ENCODE data around the gene ZFP64. TPM values are rescaled to one million over a fixed set of nuclear protein-coding genes. Genes with fewer than 3 reads are reported as not detected.
"Not testable (repeated sequence)": the region's sequence is repeated elsewhere in the genome, so short reads cannot be mapped to it uniquely, and the experiment has no call there.

ZFP64 gene
- total RNA-seq (10 to 100 TPM; 11.6 to 12.6 TPM), polyA plus RNA-seq (10 to 100 TPM in 1 of 3 donors, 1 to 10 TPM in 2; 6.0 to 10.1 (median 7.1) TPM), total RNA-seq (3.4 to 12.7 (median 9.3) reads per million in 6 experiments)

- H3K4me1 Mint-ChIP-seq, result peaks cover 7 to 26% (median 25%) of the 10 kb centered on the region in 4 donors
- DNase-seq (peak; percentile 54 to 86 (median 74)), ATAC-seq (peak; percentile 79 to 82)
- peak within 1 kb of the TSS; percentile 90 to 96 (median 92) for H3K4me3 Mint-ChIP-seq
- peaks cover 0 to 9% (median 6%) of the 10 kb centered on the region in 3 donors for H3K36me3 Mint-ChIP-seq
- POLR2A ChIA-PET, result interaction anchor here (0.6 to 2.4 kb wide), 14 partner anchors 9 to 1652 kb away, joined by 3 to 7 read pairs (median 4); partner anchors contain the start of genes ADNP, DPM1 and MOCS3
- H3K27ac Mint-ChIP-seq, result peak within 1 kb of the TSS; percentile 87 to 98 (median 96)
- no peaks in the 10 kb centered on the region for H3K27me3 Mint-ChIP-seq
- no peaks in the 10 kb centered on the region for H3K9me3 Mint-ChIP-seq
These were observed at the start of gene ZFP64 for GRCh38 chr20:52191132-52191915. TSS of gene ZFP64 (minus strand) at chr20:52191779. CDS start at chr20:52191636, 143 bp downstream.

- H3K4me1 Mint-ChIP-seq, result peaks cover 0 to 4% (median under 1%) of the 10 kb centered on the region in 4 donors
- no peak overlapping the region for H3K4me3 Mint-ChIP-seq
- H3K9me3 Mint-ChIP-seq, result no peaks in the 10 kb centered on the region
- no peaks in the 10 kb centered on the region for H3K36me3 Mint-ChIP-seq
- ATAC-seq (no peak), DNase-seq (no peak)
- no peak overlapping the region for H3K27ac Mint-ChIP-seq
- peaks cover 0 to 8% (median 0%) of the 10 kb centered on the region in 5 donors for H3K27me3 Mint-ChIP-seq
- POLR2A ChIA-PET, result no interaction called here
These were observed 49.2 kb upstream of the ZFP64 start for GRCh38 chr20:52240802-52241201.

- Mint-ChIP-seq H3K27me3 (peaks cover 0 to 8% (median 2%) of the 10 kb centered on the region in 5 donors), H3K27ac (no peak overlapping the region), H3K36me3 (no peaks in the 10 kb centered on the region), H3K4me3 (no peak overlapping the region), H3K9me3 (no peaks in the 10 kb centered on the region), H3K4me1 (peaks cover 0 to 1% (median 0%) of the 10 kb centered on the region in 4 donors)
- ATAC-seq (no peak), DNase-seq (no peak)
- POLR2A ChIA-PET, result no interaction called here
These were observed 47.5 kb upstream of the ZFP64 start for GRCh38 chr20:52239102-52239501.

- ATAC-seq, result no peak
These were observed 44.7 kb upstream of the ZFP64 start for GRCh38 chr20:52236292-52236691.

GRCh38 chr20:52235129-52235528 lies 43.5 kb upstream of the ZFP64 start:
- H3K9me3 Mint-ChIP-seq, result no peaks in the 10 kb centered on the region
- H3K4me3 Mint-ChIP-seq, result no peak overlapping the region
- H3K27ac Mint-ChIP-seq, result no peak overlapping the region
- no peaks in the 10 kb centered on the region for H3K36me3 Mint-ChIP-seq
- H3K4me1 Mint-ChIP-seq, result no peaks in the 10 kb centered on the region
- peaks cover 0 to 10% (median 5%) of the 10 kb centered on the region in 5 donors for H3K27me3 Mint-ChIP-seq
- POLR2A ChIA-PET, result no interaction called here
- ATAC-seq, result no peak
- no peak for DNase-seq

More at GRCh38 chr20:52236292-52236691, 44.7 kb upstream of the ZFP64 start:
- no peak for DNase-seq
- H3K4me1 Mint-ChIP-seq, result no peaks in the 10 kb centered on the region
- H3K27me3 Mint-ChIP-seq, result peaks cover 0 to 10% (median 5%) of the 10 kb centered on the region in 5 donors
- H3K27ac Mint-ChIP-seq, result no peak overlapping the region
- no peaks in the 10 kb centered on the region for H3K36me3 Mint-ChIP-seq
- POLR2A ChIA-PET, result no interaction called here
- no peaks in the 10 kb centered on the region for H3K9me3 Mint-ChIP-seq
- H3K4me3 Mint-ChIP-seq, result no peak overlapping the region

GRCh38 chr20:52234302-52235045 lies 42.9 kb upstream of the ZFP64 start:
- H3K27ac Mint-ChIP-seq, result no peak overlapping the region
- H3K27me3 Mint-ChIP-seq, result peaks cover 0 to 10% (median 5%) of the 10 kb centered on the region in 5 donors
- H3K4me1 Mint-ChIP-seq, result no peaks in the 10 kb centered on the region
- DNase-seq (no peak), ATAC-seq (no peak)
- POLR2A ChIA-PET, result no interaction called here
- no peaks in the 10 kb centered on the region for H3K9me3 Mint-ChIP-seq
- H3K36me3 Mint-ChIP-seq, result no peaks in the 10 kb centered on the region
- no peak overlapping the region for H3K4me3 Mint-ChIP-seq

GRCh38 chr20:52231230-52231746 lies 39.7 kb upstream of the ZFP64 start:
- Mint-ChIP-seq H3K27me3 (peaks cover 5 to 16% (median 13%) of the 10 kb centered on the region in 5 donors), H3K4me3 (no peak overlapping the region), H3K9me3 (no peaks in the 10 kb centered on the region), H3K36me3 (no peaks in the 10 kb centered on the region), H3K27ac (no peak overlapping the region), H3K4me1 (peaks cover 0 to 2% (median 0%) of the 10 kb centered on the region in 4 donors)
- POLR2A ChIA-PET, result no interaction called here
- ATAC-seq (no peak), DNase-seq (no peak)

GRCh38 chr20:52230409-52230808 lies 38.8 kb upstream of the ZFP64 start:
- H3K27ac Mint-ChIP-seq, result no peak overlapping the region
- ATAC-seq (no peak), DNase-seq (no peak)
- H3K36me3 Mint-ChIP-seq, result no peaks in the 10 kb centered on the region
- peaks cover 0 to 2% (median 0%) of the 10 kb centered on the region in 4 donors for H3K4me1 Mint-ChIP-seq
- H3K4me3 Mint-ChIP-seq, result no peak overlapping the region
- H3K27me3 Mint-ChIP-seq, result peaks cover 9 to 18% (median 14%) of the 10 kb centered on the region in 5 donors
- POLR2A ChIA-PET, result no interaction called here
- no peaks in the 10 kb centered on the region for H3K9me3 Mint-ChIP-seq

- not testable (repeated sequence) for H3K36me3 Mint-ChIP-seq, DNase-seq, H3K27ac Mint-ChIP-seq, ATAC-seq, H3K4me1 Mint-ChIP-seq, H3K9me3 Mint-ChIP-seq, H3K4me3 Mint-ChIP-seq
- H3K27me3 Mint-ChIP-seq, result peaks cover 7 to 18% (median 13%) of the 10 kb centered on the region in 5 donors
- POLR2A ChIA-PET, result interaction anchor here (0.6 kb wide), 1 partner anchor 37 kb away, joined by 5 read pairs; no protein-coding TSS in a partner anchor
These were observed 37.8 kb upstream of the ZFP64 start for GRCh38 chr20:52229346-52229745.

GRCh38 chr20:52226370-52226769 lies 34.8 kb upstream of the ZFP64 start:
- peaks cover 0 to 6% (median 5%) of the 10 kb centered on the region in 3 donors for H3K36me3 Mint-ChIP-seq
- peaks cover 0 to 2% (median 0%) of the 10 kb centered on the region in 4 donors for H3K4me1 Mint-ChIP-seq
- peaks cover 4 to 18% (median 12%) of the 10 kb centered on the region in 5 donors for H3K27me3 Mint-ChIP-seq
- H3K27ac Mint-ChIP-seq, result no peak overlapping the region
- no peak for DNase-seq
- ATAC-seq, result no peak
- peaks cover 0 to 9% (median 6%) of the 10 kb centered on the region in 9 donors for H3K9me3 Mint-ChIP-seq
- no peak overlapping the region for H3K4me3 Mint-ChIP-seq
- POLR2A ChIA-PET, result no interaction called here

GRCh38 chr20:52224920-52225319 lies 33.3 kb upstream of the ZFP64 start:
- H3K27me3 Mint-ChIP-seq, result peaks cover 4 to 18% (median 12%) of the 10 kb centered on the region in 5 donors
- H3K36me3 Mint-ChIP-seq, result peaks cover 0 to 10% (median 6%) of the 10 kb centered on the region in 3 donors
- POLR2A ChIA-PET, result no interaction called here
- H3K9me3 Mint-ChIP-seq, result peaks cover 0 to 22% (median 10%) of the 10 kb centered on the region in 9 donors
- no peak overlapping the region for H3K4me3 Mint-ChIP-seq
- ATAC-seq, result no peak
- peaks cover 0 to 2% (median 0%) of the 10 kb centered on the region in 4 donors for H3K4me1 Mint-ChIP-seq
- DNase-seq, result no peak
- no peak overlapping the region for H3K27ac Mint-ChIP-seq

GRCh38 chr20:52221362-52221761 lies 29.8 kb upstream of the ZFP64 start:
- H3K27ac Mint-ChIP-seq, POLR2A ChIA-PET, H3K4me1 Mint-ChIP-seq, ATAC-seq, DNase-seq: not testable (repeated sequence)
- peaks cover 0 to 51% (median 21%) of the 10 kb centered on the region in 9 donors for H3K9me3 Mint-ChIP-seq
- peaks cover 0 to 12% (median 7%) of the 10 kb centered on the region in 5 donors for H3K27me3 Mint-ChIP-seq
- H3K4me3 Mint-ChIP-seq, result peak overlapping the region in 1 of 10 donors; percentile 38
- H3K36me3 Mint-ChIP-seq, result peaks cover 0 to 23% (median 19%) of the 10 kb centered on the region in 3 donors
